Glutamatergic neuron (in vitro differentiated cells): ENCODE results near the gene TTC21B. TPM values are rescaled to one million over a fixed set of nuclear protein-coding genes. Genes with fewer than 3 reads are reported as not detected.

Experiments
- DNase-seq: peaks from one replicate; pipeline ENCODE4 v3.0.0; 2022
- H3K27ac Mint-ChIP-seq: one replicate; pipeline ENCODE4 v1.8.0; 2020; ENCODE audit warnings: mild to moderate bottlenecking, mixed read lengths, inconsistent platforms; ENCODE audit not compliant: unreplicated experiment
- H3K27me3 Mint-ChIP-seq: one replicate; pipeline ENCODE4 v1.8.0; 2020; ENCODE audit warnings: mild to moderate bottlenecking, moderate library complexity, mixed read lengths, inconsistent platforms; ENCODE audit not compliant: unreplicated experiment
- H3K36me3 Mint-ChIP-seq: one replicate; pipeline ENCODE4 v1.8.0; 2020; ENCODE audit warnings: mild to moderate bottlenecking, mixed read lengths, inconsistent platforms; ENCODE audit not compliant: unreplicated experiment
- H3K4me1 Mint-ChIP-seq: one replicate; pipeline ENCODE4 v1.8.0; 2020; ENCODE audit warnings: mild to moderate bottlenecking, low read depth, mixed read lengths, inconsistent platforms; ENCODE audit not compliant: unreplicated experiment
- H3K4me3 Mint-ChIP-seq: one replicate; pipeline ENCODE4 v1.8.0; 2020; ENCODE audit warnings: mild to moderate bottlenecking, mixed read lengths, inconsistent platforms; ENCODE audit not compliant: unreplicated experiment
- H3K9me3 Mint-ChIP-seq: one replicate; pipeline ENCODE4 v1.8.0; 2020; ENCODE audit warnings: mild to moderate bottlenecking, moderate library complexity, mixed read lengths, inconsistent platforms; ENCODE audit not compliant: unreplicated experiment
- total RNA-seq: library from RNA; stranded (reverse); fragmentation: NEBNext Ultra II Directional; extraction: Animal tissue kit (Norgen Biotek cat#: 25700); gene quantifications from one replicate; pipeline ENCODE4 v1.2.1, GENCODE V29; 2021; ENCODE audit not compliant: unreplicated experiment
- TF ChIP-seq, protein P1 (sequence below): fragments of 200-600 bp; sonication (generic); IDR thresholded peaks from one replicate; pipeline ENCODE4 v1.5.0; 2021; ENCODE audit not compliant: partially characterized antibody, unreplicated experiment

Gene TTC21B
- total RNA-seq, 1 donor from 2014 or later: 46.2 TPM

- H3K4me1 Mint-ChIP-seq: no peaks in the 10 kb centered on the region
- H3K27me3 Mint-ChIP-seq: peaks cover 3% of the 10 kb centered on the region
- no peak for DNase-seq
- no peak overlapping the region for H3K27ac Mint-ChIP-seq
- H3K4me3 Mint-ChIP-seq: no peak overlapping the region
- H3K36me3 Mint-ChIP-seq: no peaks in the 10 kb centered on the region
- no peaks in the 10 kb centered on the region for H3K9me3 Mint-ChIP-seq
- TF ChIP-seq, protein P1, sequence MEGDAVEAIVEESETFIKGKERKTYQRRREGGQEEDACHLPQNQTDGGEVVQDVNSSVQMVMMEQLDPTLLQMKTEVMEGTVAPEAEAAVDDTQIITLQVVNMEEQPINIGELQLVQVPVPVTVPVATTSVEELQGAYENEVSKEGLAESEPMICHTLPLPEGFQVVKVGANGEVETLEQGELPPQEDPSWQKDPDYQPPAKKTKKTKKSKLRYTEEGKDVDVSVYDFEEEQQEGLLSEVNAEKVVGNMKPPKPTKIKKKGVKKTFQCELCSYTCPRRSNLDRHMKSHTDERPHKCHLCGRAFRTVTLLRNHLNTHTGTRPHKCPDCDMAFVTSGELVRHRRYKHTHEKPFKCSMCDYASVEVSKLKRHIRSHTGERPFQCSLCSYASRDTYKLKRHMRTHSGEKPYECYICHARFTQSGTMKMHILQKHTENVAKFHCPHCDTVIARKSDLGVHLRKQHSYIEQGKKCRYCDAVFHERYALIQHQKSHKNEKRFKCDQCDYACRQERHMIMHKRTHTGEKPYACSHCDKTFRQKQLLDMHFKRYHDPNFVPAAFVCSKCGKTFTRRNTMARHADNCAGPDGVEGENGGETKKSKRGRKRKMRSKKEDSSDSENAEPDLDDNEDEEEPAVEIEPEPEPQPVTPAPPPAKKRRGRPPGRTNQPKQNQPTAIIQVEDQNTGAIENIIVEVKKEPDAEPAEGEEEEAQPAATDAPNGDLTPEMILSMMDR: no peak
Observed at GRCh38 chr2:165872101-165872791, 81.3 kb downstream of the TTC21B start.

DNA sequence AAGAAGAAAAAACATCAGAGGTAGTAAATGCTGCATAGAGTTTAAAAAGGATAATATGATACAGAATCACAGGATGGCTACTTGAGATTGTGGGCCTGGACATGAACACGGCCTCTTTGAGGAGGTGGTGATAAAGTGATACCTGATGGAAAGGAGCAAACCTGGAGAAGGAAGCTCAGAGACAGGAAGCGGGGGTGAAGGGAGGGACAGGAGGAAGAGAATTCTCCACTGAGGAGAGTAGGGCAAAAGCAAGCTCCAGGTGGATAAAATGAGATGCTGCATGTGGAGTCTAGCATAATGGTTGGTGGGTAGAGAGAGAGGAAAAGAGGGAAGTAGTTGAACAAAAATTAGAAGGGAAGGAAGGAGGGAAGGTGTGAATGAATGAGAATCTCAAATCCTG lies 82.6 kb downstream of the TTC21B start:
- Mint-ChIP-seq H3K36me3 (no peaks in the 10 kb centered on the region), H3K4me3 (no peak overlapping the region), H3K27ac (no peak overlapping the region), H3K27me3 (peaks cover 3% of the 10 kb centered on the region), H3K9me3 (no peaks in the 10 kb centered on the region), H3K4me1 (no peaks in the 10 kb centered on the region)
- no peak for DNase-seq
- TF ChIP-seq, protein P1: no peak

DNA sequence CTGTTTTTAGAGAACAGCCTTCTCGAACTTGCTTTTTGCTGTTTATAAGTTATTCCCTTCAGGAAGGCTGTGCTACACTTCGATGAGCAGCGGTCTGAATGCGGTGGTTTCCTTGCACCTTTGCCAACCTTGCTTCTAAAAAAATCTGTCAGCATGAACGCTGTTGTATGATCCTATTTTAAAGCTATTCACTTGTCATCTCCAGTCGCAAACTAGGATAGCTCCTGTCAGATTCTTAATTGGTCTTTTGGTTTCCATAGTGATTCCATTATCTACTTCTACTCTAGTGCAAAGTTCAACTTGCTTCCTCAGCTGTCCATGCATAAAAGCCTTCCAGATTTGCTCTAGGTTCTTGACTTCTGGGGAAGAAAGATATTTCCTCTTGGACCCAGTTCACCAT lies 83.2 kb downstream of the TTC21B start:
- Mint-ChIP-seq H3K27me3 (peaks cover 3% of the 10 kb centered on the region), H3K4me1 (no peaks in the 10 kb centered on the region), H3K36me3 (no peaks in the 10 kb centered on the region), H3K9me3 (no peaks in the 10 kb centered on the region), H3K4me3 (no peak overlapping the region), H3K27ac (no peak overlapping the region)
- DNase-seq: no peak
- TF ChIP-seq, protein P1: no peak

DNA sequence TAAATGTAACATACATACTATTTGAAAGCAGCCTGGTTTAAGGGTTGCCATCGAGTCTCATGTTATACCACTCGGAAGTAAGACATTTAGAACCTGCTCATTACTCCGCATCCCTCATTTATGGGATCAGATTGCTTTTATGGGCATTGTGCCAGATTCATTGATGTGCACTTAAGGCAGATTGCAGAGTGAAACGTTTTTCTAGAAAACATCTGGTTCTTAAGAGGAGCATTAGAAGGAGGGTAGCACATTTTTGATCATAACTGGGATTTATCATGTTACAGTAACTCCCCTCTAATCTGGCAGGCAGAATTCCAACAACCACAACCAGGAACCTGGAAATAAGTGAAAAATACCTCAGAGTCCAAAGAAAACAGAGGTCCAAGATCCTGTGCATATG lies 85.4 kb downstream of the TTC21B start:
- Mint-ChIP-seq H3K27me3 (peaks cover 3% of the 10 kb centered on the region), H3K36me3 (no peaks in the 10 kb centered on the region), H3K27ac (no peak overlapping the region), H3K4me3 (no peak overlapping the region), H3K9me3 (no peaks in the 10 kb centered on the region), H3K4me1 (peaks cover 11% of the 10 kb centered on the region)
- DNase-seq: no peak
- TF ChIP-seq, protein P1: no peak

DNA sequence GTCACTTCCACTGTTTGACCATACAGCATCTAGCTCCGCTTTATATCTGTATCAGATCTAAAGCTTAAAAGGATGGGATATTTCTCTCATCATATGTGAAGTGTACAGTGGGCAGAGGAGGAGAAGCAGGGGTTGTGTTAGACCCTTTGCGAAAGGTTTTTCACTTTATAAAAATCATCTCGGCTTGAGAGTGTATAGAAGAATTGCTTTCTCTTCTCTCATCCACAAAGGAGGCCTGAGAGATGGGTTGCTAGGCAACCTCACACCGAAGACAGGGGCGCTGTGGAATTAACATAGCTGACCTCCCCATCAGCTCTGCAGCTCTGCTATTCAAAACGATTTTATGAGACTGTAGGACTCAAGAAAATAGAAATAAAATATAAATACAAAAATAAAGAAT lies 89.3 kb downstream of the TTC21B start:
- no peaks in the 10 kb centered on the region for H3K27me3 Mint-ChIP-seq
- peak overlapping the region; percentile 30 for H3K27ac Mint-ChIP-seq
- TF ChIP-seq, protein P1: no peak
- H3K4me3 Mint-ChIP-seq: peak overlapping the region; percentile 18
- peaks cover 8% of the 10 kb centered on the region for H3K36me3 Mint-ChIP-seq
- peak; percentile 27 for DNase-seq
- H3K9me3 Mint-ChIP-seq: no peaks in the 10 kb centered on the region
- peaks cover 11% of the 10 kb centered on the region for H3K4me1 Mint-ChIP-seq
